Measurements from ENCODE around the gene VAV3.
"Not testable (repeated sequence)": the region's sequence is repeated elsewhere in the genome, so short reads cannot be mapped to it uniquely, and the experiment has no call there.

DNA sequence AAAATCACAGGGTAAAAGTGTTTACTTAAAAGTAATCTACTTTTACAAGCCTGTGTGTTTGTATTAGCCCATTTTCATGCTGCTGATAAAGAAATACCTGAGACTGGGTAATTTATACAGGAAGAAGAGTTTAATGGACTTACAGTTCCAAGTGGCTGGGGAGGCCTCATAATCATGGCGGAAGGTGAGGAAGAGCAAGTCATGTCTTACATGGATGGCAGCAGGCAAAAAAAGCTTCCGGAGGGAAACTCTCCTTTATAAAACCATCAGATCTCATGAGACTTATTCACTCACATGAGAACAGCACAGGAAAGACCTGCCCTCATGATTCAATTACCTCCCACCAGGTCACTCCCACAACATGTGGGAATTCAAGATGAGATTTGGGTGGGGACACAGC, 71.6 kb downstream of the VAV3 start:
- TF ChIP-seq, protein P1, sequence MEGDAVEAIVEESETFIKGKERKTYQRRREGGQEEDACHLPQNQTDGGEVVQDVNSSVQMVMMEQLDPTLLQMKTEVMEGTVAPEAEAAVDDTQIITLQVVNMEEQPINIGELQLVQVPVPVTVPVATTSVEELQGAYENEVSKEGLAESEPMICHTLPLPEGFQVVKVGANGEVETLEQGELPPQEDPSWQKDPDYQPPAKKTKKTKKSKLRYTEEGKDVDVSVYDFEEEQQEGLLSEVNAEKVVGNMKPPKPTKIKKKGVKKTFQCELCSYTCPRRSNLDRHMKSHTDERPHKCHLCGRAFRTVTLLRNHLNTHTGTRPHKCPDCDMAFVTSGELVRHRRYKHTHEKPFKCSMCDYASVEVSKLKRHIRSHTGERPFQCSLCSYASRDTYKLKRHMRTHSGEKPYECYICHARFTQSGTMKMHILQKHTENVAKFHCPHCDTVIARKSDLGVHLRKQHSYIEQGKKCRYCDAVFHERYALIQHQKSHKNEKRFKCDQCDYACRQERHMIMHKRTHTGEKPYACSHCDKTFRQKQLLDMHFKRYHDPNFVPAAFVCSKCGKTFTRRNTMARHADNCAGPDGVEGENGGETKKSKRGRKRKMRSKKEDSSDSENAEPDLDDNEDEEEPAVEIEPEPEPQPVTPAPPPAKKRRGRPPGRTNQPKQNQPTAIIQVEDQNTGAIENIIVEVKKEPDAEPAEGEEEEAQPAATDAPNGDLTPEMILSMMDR (IDR thresholded peaks at IDR 0.05 in 8 of 11, conservative IDR thresholded peaks at IDR 0.05 in 3 of 11), result not testable (repeated sequence)
- not testable (repeated sequence) for TF ChIP-seq POLR2A (IDR thresholded peaks at IDR 0.05)

Measured in spleen (tissue), 7 donors.